ENCODE data around the gene HEY2. TPM values are rescaled to one million over a fixed set of nuclear protein-coding genes. Genes with fewer than 3 reads are reported as not detected.
"Not testable (repeated sequence)": the region's sequence is repeated elsewhere in the genome, so short reads cannot be mapped to it uniquely, and the experiment has no call there.

HEY2 gene
- total and polyA plus RNA-seq, 5 experiments from 2014 or later, result 0.18 to 0.60 (median 0.32) TPM

- Mint-ChIP-seq H3K27ac (peak overlapping the region in 3 of 10 donors; percentile 20 to 62 (median 48)), H3K9me3 (no peaks in the 10 kb centered on the region), H3K4me1 (peaks cover 21 to 66% (median 44%) of the 10 kb centered on the region in 4 donors), H3K36me3 (peaks cover 0 to 10% (median 6%) of the 10 kb centered on the region in 3 donors), H3K4me3 (peak overlapping the region in 3 of 10 donors; percentile 33 to 52 (median 34)), H3K27me3 (no peaks in the 10 kb centered on the region)
- no peak for ATAC-seq
- DNase-seq, result no peak
- POLR2A ChIA-PET, result interaction anchor here (0.9 kb wide), 1 partner anchor 8 kb away, joined by 3 read pairs; no protein-coding TSS in a partner anchor
Measured at GRCh38 chr6:125793863-125794262, 44.4 kb downstream of the HEY2 start.

GRCh38 chr6:125794342-125795137 lies 45.1 kb downstream of the HEY2 start:
- DNase-seq (no peak), ATAC-seq (no peak)
- Mint-ChIP-seq H3K27me3 (no peaks in the 10 kb centered on the region), H3K4me1 (peaks cover 22 to 64% (median 42%) of the 10 kb centered on the region in 4 donors), H3K4me3 (no peak overlapping the region), H3K27ac (peak overlapping the region in 1 of 10 donors; percentile 62), H3K36me3 (peaks cover 0 to 17% (median 10%) of the 10 kb centered on the region in 3 donors), H3K9me3 (no peaks in the 10 kb centered on the region)
- POLR2A ChIA-PET, result interaction anchor here (0.9 kb wide), 1 partner anchor 8 kb away, joined by 3 read pairs; no protein-coding TSS in a partner anchor

- no peaks in the 10 kb centered on the region for H3K9me3 Mint-ChIP-seq
- no peak overlapping the region for H3K4me3 Mint-ChIP-seq
- peaks cover 0 to 17% (median 10%) of the 10 kb centered on the region in 3 donors for H3K36me3 Mint-ChIP-seq
- DNase-seq, result no peak
- peaks cover 17 to 63% (median 36%) of the 10 kb centered on the region in 4 donors for H3K4me1 Mint-ChIP-seq
- POLR2A ChIA-PET, result interaction anchor here (1.1 kb wide), 1 partner anchor 15 kb away, joined by 5 read pairs; no protein-coding TSS in a partner anchor
- ATAC-seq, result no peak
- H3K27me3 Mint-ChIP-seq, result no peaks in the 10 kb centered on the region
- H3K27ac Mint-ChIP-seq, result peak overlapping the region in 2 of 10 donors; percentile 12 to 26
Measured at GRCh38 chr6:125795301-125795700, 45.9 kb downstream of the HEY2 start.

- Mint-ChIP-seq H3K27ac (peak overlapping the region in 1 of 10 donors; percentile 28), H3K9me3 (no peaks in the 10 kb centered on the region), H3K4me3 (no peak overlapping the region), H3K36me3 (peaks cover 0 to 20% (median 10%) of the 10 kb centered on the region in 3 donors), H3K4me1 (peaks cover 16 to 64% (median 29%) of the 10 kb centered on the region in 4 donors), H3K27me3 (no peaks in the 10 kb centered on the region)
- ATAC-seq (no peak), DNase-seq (no peak)
- POLR2A ChIA-PET, result interaction anchor here (0.9 kb wide), 1 partner anchor 8 kb away, joined by 3 read pairs; no protein-coding TSS in a partner anchor
Measured at GRCh38 chr6:125797120-125797885, 47.9 kb downstream of the HEY2 start.

- DNase-seq, result no peak
- Mint-ChIP-seq H3K4me3 (no peak overlapping the region), H3K36me3 (peaks cover 0 to 21% (median 10%) of the 10 kb centered on the region in 3 donors), H3K27me3 (no peaks in the 10 kb centered on the region), H3K4me1 (peaks cover 18 to 64% (median 27%) of the 10 kb centered on the region in 4 donors), H3K27ac (peak overlapping the region in 1 of 10 donors; percentile 28), H3K9me3 (no peaks in the 10 kb centered on the region)
- no peak for ATAC-seq
- POLR2A ChIA-PET, result interaction anchor here (0.9 kb wide), 1 partner anchor 9 kb away, joined by 3 read pairs; no protein-coding TSS in a partner anchor
Measured at GRCh38 chr6:125797886-125798444, 48.5 kb downstream of the HEY2 start.

- H3K27ac Mint-ChIP-seq, result peak overlapping the region in 2 of 10 donors; percentile 9 to 68
- POLR2A ChIA-PET, result no interaction called here
- H3K36me3 Mint-ChIP-seq, result peaks cover 0 to 23% (median 10%) of the 10 kb centered on the region in 3 donors
- peaks cover 18 to 66% (median 26%) of the 10 kb centered on the region in 4 donors for H3K4me1 Mint-ChIP-seq
- no peaks in the 10 kb centered on the region for H3K27me3 Mint-ChIP-seq
- H3K9me3 Mint-ChIP-seq, result no peaks in the 10 kb centered on the region
- ATAC-seq, result no peak
- DNase-seq, result no peak
- peak overlapping the region in 1 of 10 donors; percentile 29 for H3K4me3 Mint-ChIP-seq
Measured at GRCh38 chr6:125798734-125799508, 49.5 kb downstream of the HEY2 start.

GRCh38 chr6:125802383-125802782 lies 53.0 kb downstream of the HEY2 start:
- DNase-seq, result no peak
- ATAC-seq, result no peak
- Mint-ChIP-seq H3K27ac (peak overlapping the region in 1 of 10 donors; percentile 80), H3K4me1 (peaks cover 14 to 72% (median 30%) of the 10 kb centered on the region in 4 donors), H3K4me3 (no peak overlapping the region), H3K36me3 (peaks cover 0 to 26% (median 10%) of the 10 kb centered on the region in 3 donors), H3K27me3 (no peaks in the 10 kb centered on the region), H3K9me3 (no peaks in the 10 kb centered on the region)
- POLR2A ChIA-PET, result interaction anchor here (0.7 kb wide), 1 partner anchor 9 kb away, joined by 3 read pairs; no protein-coding TSS in a partner anchor

- H3K9me3 Mint-ChIP-seq, result no peaks in the 10 kb centered on the region
- peak overlapping the region in 5 of 10 donors; percentile 26 to 80 (median 55) for H3K27ac Mint-ChIP-seq
- no peak overlapping the region for H3K4me3 Mint-ChIP-seq
- H3K27me3 Mint-ChIP-seq, result no peaks in the 10 kb centered on the region
- DNase-seq (no peak), ATAC-seq (no peak)
- H3K4me1 Mint-ChIP-seq, result peaks cover 12 to 72% (median 33%) of the 10 kb centered on the region in 4 donors
- POLR2A ChIA-PET, result no interaction called here
- peaks cover 0 to 27% (median 9%) of the 10 kb centered on the region in 3 donors for H3K36me3 Mint-ChIP-seq
Measured at GRCh38 chr6:125802943-125803377, 53.5 kb downstream of the HEY2 start.

- no peaks in the 10 kb centered on the region for H3K9me3 Mint-ChIP-seq
- POLR2A ChIA-PET, result no interaction called here
- no peak for DNase-seq
- H3K4me1 Mint-ChIP-seq, result peaks cover 18 to 75% (median 39%) of the 10 kb centered on the region in 4 donors
- H3K4me3 Mint-ChIP-seq, result peak overlapping the region in 1 of 10 donors; percentile 26
- no peak for ATAC-seq
- H3K27me3 Mint-ChIP-seq, result no peaks in the 10 kb centered on the region
- peak overlapping the region in 3 of 10 donors; percentile 7 to 80 (median 27) for H3K27ac Mint-ChIP-seq
- H3K36me3 Mint-ChIP-seq, result peaks cover 0 to 34% (median 20%) of the 10 kb centered on the region in 3 donors
Measured at GRCh38 chr6:125804264-125804663, 54.8 kb downstream of the HEY2 start.

- H3K4me1 Mint-ChIP-seq, result peaks cover 18 to 77% (median 41%) of the 10 kb centered on the region in 4 donors
- POLR2A ChIA-PET, result not testable (repeated sequence)
- H3K36me3 Mint-ChIP-seq, result peaks cover 0 to 31% (median 19%) of the 10 kb centered on the region in 3 donors
Measured at GRCh38 chr6:125804866-125805425, 55.5 kb downstream of the HEY2 start.

GRCh38 chr6:125806813-125807212 lies 57.4 kb downstream of the HEY2 start:
- H3K36me3 Mint-ChIP-seq, result peaks cover 0 to 31% (median 19%) of the 10 kb centered on the region in 3 donors
- H3K4me1 Mint-ChIP-seq, result peaks cover 22 to 82% (median 49%) of the 10 kb centered on the region in 4 donors
- H3K27ac Mint-ChIP-seq, result no peak overlapping the region
- ATAC-seq, result no peak
- POLR2A ChIA-PET, result no interaction called here
- no peak for DNase-seq
- no peaks in the 10 kb centered on the region for H3K27me3 Mint-ChIP-seq
- H3K9me3 Mint-ChIP-seq, result no peaks in the 10 kb centered on the region
- H3K4me3 Mint-ChIP-seq, result no peak overlapping the region

More at GRCh38 chr6:125804866-125805425, 55.5 kb downstream of the HEY2 start:
- H3K9me3 Mint-ChIP-seq, ATAC-seq, H3K27me3 Mint-ChIP-seq, H3K27ac Mint-ChIP-seq, DNase-seq, H3K4me3 Mint-ChIP-seq: not testable (repeated sequence)
